HepG2 (cell line): ENCODE results near the gene CDK14.

Source experiments
- ARNTL ChIP-seq: sonication (generic); formaldehyde crosslinking; IDR thresholded peaks from 2 replicates; pipeline ENCODE4 v1.4.0; 2020; ENCODE audit warnings: mild to moderate bottlenecking, missing genetic modification reagents
- CTCF ChIP-seq: sonication (generic); formaldehyde crosslinking; IDR thresholded peaks from 2 replicates; pipeline ENCODE4 v1.5.0; 2020; ENCODE audit warnings: mild to moderate bottlenecking, missing genetic modification reagents, moderate library complexity
- HCFC1 ChIP-seq: fragments of 150-350 bp; IDR thresholded peaks from 2 replicates; pipeline ENCODE4 v1.6.1; 2014; ENCODE audit warnings: low read depth, low read length
- HDAC2 ChIP-seq: sonication (generic); formaldehyde crosslinking; IDR thresholded peaks from 2 replicates; pipeline ENCODE4 v1.4.0; 2020; ENCODE audit warnings: missing genetic modification reagents
- PCBP2 ChIP-seq: fragments of 200-400 bp; formaldehyde crosslinking; optimal IDR thresholded peaks from 2 replicates; pipeline ENCODE3; 2018; ENCODE audit warnings: low read length, low read depth; ENCODE audit not compliant: poor library complexity, severe bottlenecking
- RFX5 ChIP-seq: IDR thresholded peaks from 2 replicates; pipeline ENCODE4 v1.6.1; 2011; ENCODE audit warnings: low read depth, low read length, improper control_type of control experiment
- SMAD1 ChIP-seq: sonication (generic); formaldehyde crosslinking; IDR thresholded peaks from 2 replicates; pipeline ENCODE4 v1.4.0; 2020; ENCODE audit warnings: missing genetic modification reagents, low read depth, mild to moderate bottlenecking, borderline replicate concordance
- TCF12 ChIP-seq, 2 experiments: fragments of 450-650 bp in 1 of 2; sonication (generic) in 1 of 2; formaldehyde crosslinking in 1 of 2; IDR thresholded peaks; 2 replicates each; pipeline versions ENCODE4 v1.6.1 to v1.8.0; 2017 to 2022; ENCODE audit warnings: antibody characterized with exemption in 1 of 2, mild to moderate bottlenecking in 1 of 2, missing genetic modification reagents in 1 of 2, moderate library complexity in 1 of 2
- YY1 ChIP-seq: IDR thresholded peaks from 2 replicates; pipeline ENCODE4 v1.6.1; 2011; ENCODE audit warnings: low read length, low read depth, moderate library complexity, mild to moderate bottlenecking; ENCODE audit not compliant: insufficient read depth, insufficient replicate concordance
- ZBTB49 ChIP-seq: sonication (generic); formaldehyde crosslinking; IDR thresholded peaks from 2 replicates; pipeline ENCODE4 v1.4.0; 2020; ENCODE audit warnings: missing genetic modification reagents, borderline replicate concordance
- ZNF251 ChIP-seq: sonication (generic); formaldehyde crosslinking; IDR thresholded peaks from 2 replicates; pipeline ENCODE4 v1.9.0; 2021; ENCODE audit warnings: mild to moderate bottlenecking, missing genetic modification reagents
- TF ChIP-seq, protein P1 (sequence below): sonication (generic); formaldehyde crosslinking; conservative IDR thresholded peaks from 2 replicates; pipeline ENCODE4 v1.4.0; 2020; ENCODE audit warnings: missing genetic modification reagents

DNA sequence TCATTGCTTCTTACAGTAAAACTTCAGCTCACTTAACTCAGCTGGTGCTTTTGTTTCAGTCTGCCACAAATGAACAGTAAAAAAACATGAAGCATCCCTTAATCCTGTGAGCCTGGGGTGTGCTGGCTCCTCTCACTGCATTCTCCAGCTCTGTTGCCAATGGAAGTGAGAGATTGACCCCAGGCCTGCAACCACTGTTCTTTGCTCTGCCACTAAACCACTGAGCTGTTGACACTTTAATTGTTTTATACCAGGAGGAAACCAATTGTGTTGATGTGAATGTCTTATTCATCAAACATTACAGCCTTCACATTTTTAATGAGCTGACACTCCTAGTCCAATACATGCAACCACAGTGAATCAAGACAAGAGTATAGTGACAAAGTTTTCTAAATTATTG, 598.7 kb downstream of the CDK14 start:
- TF ChIP-seq YY1 (no peak), HDAC2 (CRISPR knock-in tag) (no peak), RFX5 (no peak), ZBTB49 (CRISPR knock-in tag) (no peak), ARNTL (CRISPR knock-in tag) (no peak), SMAD1 (CRISPR knock-in tag) (no peak), TCF12 (IDR thresholded peaks at IDR 0.05) (no peak), TCF12 (CRISPR knock-in tag; IDR thresholded peaks at IDR 0.05) (no peak), ZNF251 (CRISPR knock-in tag) (no peak), PCBP2 (no peak), HCFC1 (no peak), CTCF (CRISPR knock-in tag) (no peak)
- TF ChIP-seq, protein P1, sequence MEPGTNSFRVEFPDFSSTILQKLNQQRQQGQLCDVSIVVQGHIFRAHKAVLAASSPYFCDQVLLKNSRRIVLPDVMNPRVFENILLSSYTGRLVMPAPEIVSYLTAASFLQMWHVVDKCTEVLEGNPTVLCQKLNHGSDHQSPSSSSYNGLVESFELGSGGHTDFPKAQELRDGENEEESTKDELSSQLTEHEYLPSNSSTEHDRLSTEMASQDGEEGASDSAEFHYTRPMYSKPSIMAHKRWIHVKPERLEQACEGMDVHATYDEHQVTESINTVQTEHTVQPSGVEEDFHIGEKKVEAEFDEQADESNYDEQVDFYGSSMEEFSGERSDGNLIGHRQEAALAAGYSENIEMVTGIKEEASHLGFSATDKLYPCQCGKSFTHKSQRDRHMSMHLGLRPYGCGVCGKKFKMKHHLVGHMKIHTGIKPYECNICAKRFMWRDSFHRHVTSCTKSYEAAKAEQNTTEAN (CRISPR knock-in tag): no peak
